ENCODE measurements around the gene ARMCX4.
"Not testable (repeated sequence)": the region's sequence is repeated elsewhere in the genome, so short reads cannot be mapped to it uniquely, and the experiment has no call there.

The ARMCX4 gene

GRCh38 chrX:101485212-101485949, at the start of gene ARMCX4:
TSS of gene ARMCX4 (plus strand) at chrX:101485456. CDS start at chrX:101488590, 3,134 bp downstream.
- no peak for FAIRE-seq
- no peak for DNase-seq (ENCODE audit: low spot score)

GRCh38 chrX:101442085-101442484, 43.2 kb upstream of the ARMCX4 start:
- no peak for FAIRE-seq

DNA sequence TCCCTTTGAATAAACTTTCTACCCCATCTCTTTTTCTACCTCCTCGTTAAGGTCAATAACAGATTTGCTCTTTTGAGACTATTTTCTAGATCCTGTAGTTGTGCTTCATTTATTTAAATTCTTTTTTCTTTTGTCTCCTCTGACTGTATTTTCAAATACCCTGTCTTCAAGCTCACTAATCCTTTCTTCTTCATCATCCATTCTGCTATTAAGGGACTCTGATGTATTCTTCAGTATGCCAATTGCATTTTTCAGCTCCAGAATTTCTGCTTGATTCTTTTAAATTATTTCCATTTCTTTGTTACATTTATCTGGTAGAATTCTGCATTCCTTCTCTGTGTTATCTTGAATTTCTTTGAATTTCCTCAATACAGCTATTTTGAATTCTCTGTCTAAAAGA, 36.0 kb upstream of the ARMCX4 start:
- FAIRE-seq = no peak
- DNase-seq (ENCODE audit: low spot score) = no peak

More at GRCh38 chrX:101442085-101442484, 43.2 kb upstream of the ARMCX4 start:
- DNase-seq (ENCODE audit: low spot score) = no peak

DNA sequence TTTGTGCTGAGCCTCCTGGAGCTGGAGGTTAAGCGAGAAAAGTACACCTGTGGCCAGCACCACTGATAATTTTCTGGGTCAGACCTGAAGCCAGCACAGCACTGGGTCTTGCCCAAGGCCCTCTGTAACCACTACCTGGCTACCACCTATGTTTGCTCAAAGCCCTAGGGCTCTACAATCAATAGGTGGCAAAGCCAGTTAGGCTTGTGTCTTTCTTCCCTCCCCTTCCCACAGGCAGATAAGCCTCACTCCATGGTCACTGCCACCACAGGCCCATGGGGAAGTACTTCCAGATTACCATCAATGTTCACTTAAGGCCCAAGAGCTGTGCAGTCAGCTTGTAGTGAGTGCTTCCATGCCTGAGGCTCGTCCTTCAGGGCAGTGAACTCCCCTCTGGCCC, 35.2 kb upstream of the ARMCX4 start:
- FAIRE-seq (no peak), DNase-seq (ENCODE audit: low spot score) (no peak)

DNA sequence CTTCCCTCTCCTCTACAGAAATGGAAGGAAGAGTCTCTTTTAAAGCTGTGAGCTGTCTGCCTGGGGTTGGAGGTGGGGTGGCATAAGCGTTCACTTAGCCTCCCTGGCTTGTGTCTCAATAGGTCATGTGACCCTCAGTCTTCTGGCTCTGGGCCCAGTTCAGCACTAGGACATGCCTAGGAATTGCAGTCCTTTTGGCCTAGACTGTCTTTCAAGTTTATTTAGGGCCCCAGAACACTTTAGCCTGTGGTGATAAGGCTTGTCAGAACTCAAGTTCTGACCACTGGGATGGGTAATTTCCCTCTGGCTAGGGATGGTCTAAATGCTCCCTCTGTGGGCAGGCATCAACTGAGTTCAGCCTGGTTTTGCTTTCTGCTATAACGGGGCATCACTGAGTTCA, 34.3 kb upstream of the ARMCX4 start:
- no peak for DNase-seq (ENCODE audit: low spot score)
- no peak for FAIRE-seq

GRCh38 chrX:101452056-101452455, 33.2 kb upstream of the ARMCX4 start:
- DNase-seq (ENCODE audit: low spot score) (no peak), FAIRE-seq (no peak)

DNA sequence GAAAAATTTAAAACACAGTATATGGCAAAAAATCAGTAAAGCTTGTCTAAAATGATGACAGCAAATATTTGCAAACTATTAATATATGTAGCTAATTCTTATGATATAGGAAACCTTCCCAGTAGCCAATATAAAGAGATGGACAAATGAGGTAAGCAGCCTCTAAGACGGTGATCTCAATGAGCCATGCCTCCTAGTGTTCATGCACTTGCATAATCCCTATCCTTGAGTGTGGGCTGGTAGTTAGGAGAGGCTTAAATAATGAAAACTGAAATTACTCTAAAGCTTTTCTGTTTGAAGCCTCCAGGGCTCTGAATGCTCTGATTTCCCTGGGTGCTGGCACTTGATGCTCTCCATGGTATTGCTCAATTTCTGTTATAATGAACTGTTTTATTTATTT, 24.6 kb upstream of the ARMCX4 start:
- FAIRE-seq (no peak), DNase-seq (ENCODE audit: low spot score) (no peak)

DNA sequence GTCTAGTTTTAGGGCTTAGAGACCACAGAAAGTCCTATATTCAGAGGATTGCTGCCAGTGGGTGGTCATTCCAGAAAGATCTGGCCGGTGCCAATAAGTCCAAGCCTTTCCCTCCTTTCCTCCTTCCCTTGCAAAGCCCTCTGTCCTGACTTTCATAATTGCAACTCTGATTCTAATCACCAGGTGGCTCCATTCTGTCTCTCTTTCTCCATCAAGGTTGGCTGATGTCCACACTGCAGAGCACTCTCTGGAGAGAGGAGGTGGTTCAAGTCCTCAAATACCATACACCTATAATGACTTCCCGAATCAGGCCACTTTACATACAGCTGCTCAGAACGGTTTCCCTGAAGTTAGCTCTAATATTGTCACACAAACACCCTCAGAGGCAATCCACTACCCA, 22.4 kb upstream of the ARMCX4 start:
- FAIRE-seq (no peak), DNase-seq (ENCODE audit: low spot score) (no peak)

DNA sequence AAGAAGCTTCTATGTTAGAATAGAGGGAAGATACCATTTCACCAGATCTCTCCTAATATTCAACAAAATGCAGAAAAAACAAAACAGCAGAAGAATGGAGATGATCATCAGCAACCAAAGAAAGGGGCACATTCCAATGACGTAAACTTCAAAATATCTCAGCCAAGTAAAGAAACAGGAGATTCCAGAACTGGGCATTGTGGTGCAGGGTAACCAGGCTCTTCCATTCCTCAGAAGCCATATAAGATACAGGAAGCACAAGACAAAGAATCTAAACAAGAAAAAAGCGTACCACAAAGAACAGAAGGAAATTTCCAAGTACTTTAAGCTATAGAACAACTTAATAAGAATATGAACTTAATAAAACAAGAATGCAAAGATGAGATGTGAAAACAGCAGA, 6.9 kb upstream of the ARMCX4 start:
- no peak for DNase-seq (ENCODE audit: low spot score)
- no peak for FAIRE-seq

GRCh38 chrX:101482296-101482695, 3.0 kb upstream of the ARMCX4 start:
- FAIRE-seq (no peak), DNase-seq (ENCODE audit: low spot score) (no peak)

DNA sequence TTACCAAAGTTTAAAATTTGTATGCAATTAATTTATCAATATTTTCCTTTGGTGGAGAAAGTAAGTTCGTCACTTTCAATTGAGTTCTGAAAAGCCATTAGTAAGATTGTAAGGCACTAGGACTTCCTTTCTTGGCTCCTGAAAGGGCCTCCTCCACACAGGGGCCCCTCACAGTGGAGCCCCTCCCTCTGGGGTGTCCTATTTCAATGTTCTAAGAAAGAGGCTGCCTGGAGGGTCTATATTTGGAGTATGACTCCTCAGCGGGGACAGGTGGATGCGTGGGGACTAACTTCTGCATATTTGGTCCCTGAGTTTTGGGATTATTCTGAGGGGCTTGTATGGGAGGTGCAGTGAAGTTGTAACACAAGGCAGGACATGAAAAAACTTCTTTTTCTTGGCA, 1.6 kb upstream of the ARMCX4 start:
- DNase-seq (ENCODE audit: low spot score) (no peak), FAIRE-seq (no peak)

- DNase-seq (ENCODE audit: low spot score) (no peak), FAIRE-seq (no peak)
Measured at GRCh38 chrX:101484135-101484534, 1.1 kb upstream of the ARMCX4 start.

GRCh38 chrX:101488796-101489195, 3.5 kb downstream of the ARMCX4 start:
- FAIRE-seq (no peak), DNase-seq (ENCODE audit: low spot score) (no peak)

DNA sequence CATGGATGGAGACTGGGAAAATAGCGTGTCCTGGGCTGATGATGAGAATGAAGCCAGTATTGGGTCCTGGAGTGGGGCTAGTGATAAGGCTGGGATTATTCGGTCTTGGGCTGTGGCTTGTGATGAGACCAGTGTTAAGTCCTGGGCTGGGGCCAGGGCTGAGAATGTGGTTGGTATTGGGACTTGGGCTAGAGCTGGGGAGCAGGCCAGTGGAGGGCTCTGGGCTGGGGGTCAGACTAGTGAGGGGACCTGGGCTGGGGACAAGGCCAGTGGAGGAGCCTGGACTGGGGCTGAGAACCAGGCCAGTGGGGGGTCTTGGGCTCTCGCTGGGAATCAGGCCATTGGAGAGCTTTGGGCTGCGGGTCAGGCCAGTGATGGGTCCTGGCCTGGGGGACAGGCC, 6.7 kb downstream of the ARMCX4 start:
- FAIRE-seq = no peak

GRCh38 chrX:101493225-101493624, 8.0 kb downstream of the ARMCX4 start:
- DNase-seq (ENCODE audit: low spot score) (no peak), FAIRE-seq (no peak)

More for the DNA sequence above, 6.7 kb downstream of the ARMCX4 start:
- no peak for DNase-seq (ENCODE audit: low spot score)

DNA sequence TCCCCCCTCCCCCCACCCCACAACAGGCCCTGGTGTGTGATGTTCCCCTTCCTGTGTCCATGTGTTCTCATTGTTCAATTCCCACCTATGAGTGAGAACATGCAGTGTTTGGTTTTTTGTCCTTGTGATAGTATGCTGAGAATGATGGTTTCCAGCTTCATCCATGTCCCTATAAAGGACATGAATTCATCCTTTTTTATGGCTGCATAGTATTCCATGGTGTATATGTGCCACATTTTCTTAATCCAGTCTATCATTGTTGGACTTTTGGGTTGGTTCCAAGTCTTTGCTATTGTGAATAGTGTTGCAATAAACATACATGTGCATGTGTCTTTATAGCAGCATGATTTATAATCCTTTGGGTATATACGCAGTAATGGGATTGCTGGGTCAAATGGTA, 17.7 kb downstream of the ARMCX4 start:
- DNase-seq (ENCODE audit: low spot score); FAIRE-seq: not testable (repeated sequence)

- no peak for FAIRE-seq
Measured at GRCh38 chrX:101507372-101507771, 22.1 kb downstream of the ARMCX4 start.

GRCh38 chrX:101507986-101508385, 22.7 kb downstream of the ARMCX4 start:
- DNase-seq (ENCODE audit: low spot score) = no peak
- no peak for FAIRE-seq

More at GRCh38 chrX:101507372-101507771, 22.1 kb downstream of the ARMCX4 start:
- no peak for DNase-seq (ENCODE audit: low spot score)

- FAIRE-seq (no peak), DNase-seq (ENCODE audit: low spot score) (no peak)
Measured at GRCh38 chrX:101530944-101531343, 45.7 kb downstream of the ARMCX4 start.

Data from RCC 7860 (cell line).